Frontal cortex (tissue), 4 donors: ENCODE data around the gene DDX47. TPM values are rescaled to one million over a fixed set of nuclear protein-coding genes. Genes with fewer than 3 reads are reported as not detected.
"Not testable (repeated sequence)": the region's sequence is repeated elsewhere in the genome, so short reads cannot be mapped to it uniquely, and the experiment has no call there.

Experiments used
- DNase-seq, 2 donors: peaks; one replicate each; pipeline ENCODE4 v3.0.0; 2012; ENCODE audit warnings: low spot score in 2 of 2
- FAIRE-seq: peaks from 2 replicates; lab custom pipeline; 2012; peaks lifted over from hg19 to GRCh38; lab: Jason Lieb, UNC
- small RNA-seq: library from RNA; depleted of rRNA; stranded (forward); fragments of <200 nt; gene quantifications from one replicate; pipeline ENCODE3, GENCODE V24; 2014
- total RNA-seq: library from RNA; depleted of rRNA; stranded (reverse); fragments of >200 nt; gene quantifications from one replicate; pipeline ENCODE4 v1.2.3, GENCODE V29; 2014
- donor health status: control.
- donor health status: control.
- donor health status: control.

Gene DDX47
- total RNA-seq, 1 donor from 2014 or later = 62.4 TPM

GRCh38 chr12:12868477-12869235, 55.5 kb downstream of the DDX47 start:
- DNase-seq (no peak), FAIRE-seq (no peak)

DNA sequence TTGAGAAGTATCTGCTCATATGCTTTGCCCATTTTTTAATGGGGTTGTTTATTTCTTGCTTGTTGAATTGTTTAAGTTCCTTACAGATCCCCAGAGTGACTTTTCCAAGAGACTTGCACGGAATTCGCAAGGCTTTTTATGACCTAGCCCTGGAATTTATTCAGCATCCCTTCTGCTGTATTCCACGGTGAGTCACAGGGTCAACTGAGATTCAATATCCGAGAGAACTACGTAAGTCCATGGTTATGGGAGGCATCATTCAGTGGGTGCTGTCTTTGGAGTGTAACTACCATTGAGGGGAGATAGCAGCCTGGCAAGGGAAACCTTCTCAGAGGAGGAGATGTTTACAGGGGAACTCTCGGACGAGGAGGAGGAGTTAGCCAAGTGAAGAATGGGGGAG, 57.3 kb downstream of the DDX47 start:
- FAIRE-seq = no peak

GRCh38 chr12:12871587-12872138, 58.5 kb downstream of the DDX47 start:
- FAIRE-seq (no peak), DNase-seq (no peak)

More for the DNA sequence above, 57.3 kb downstream of the DDX47 start:
- no peak for DNase-seq

DNA sequence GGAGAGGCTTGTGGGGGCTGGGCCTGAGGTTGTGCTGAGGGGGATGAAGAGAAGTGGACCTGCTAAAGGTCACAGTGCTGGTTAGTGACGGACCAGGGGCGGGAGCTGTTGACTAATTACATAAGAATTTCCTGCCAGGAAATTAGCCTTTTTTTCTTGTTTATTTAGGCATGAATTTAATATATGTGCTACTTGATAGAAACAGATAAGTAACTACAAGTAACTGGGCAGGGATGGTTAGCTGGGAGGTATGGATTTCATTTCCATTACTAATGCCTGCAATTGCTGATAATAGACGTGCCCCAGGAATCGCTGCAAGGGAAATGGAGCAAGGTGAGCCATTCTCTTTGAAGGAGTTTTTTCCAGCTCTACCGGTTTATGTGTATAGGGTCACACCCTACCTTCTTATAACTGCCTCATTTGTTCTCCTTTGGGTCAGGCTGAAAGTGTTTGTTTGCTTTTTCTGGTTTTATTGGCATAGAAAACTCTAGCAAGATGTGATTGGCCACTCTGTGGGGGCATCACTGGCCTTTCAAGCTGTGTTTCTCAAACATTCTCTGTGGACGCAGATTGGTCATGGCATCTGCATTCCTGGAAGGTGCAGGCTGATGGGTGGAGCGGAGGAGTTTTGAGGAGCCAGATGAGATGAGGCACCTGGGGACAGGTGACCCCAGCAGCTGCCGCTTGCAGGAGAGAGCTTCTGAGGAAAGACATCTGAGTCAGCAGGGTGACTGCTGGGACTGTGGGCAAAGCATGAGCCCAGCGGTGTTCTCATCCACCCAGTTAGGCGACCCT, 59.2 kb downstream of the DDX47 start:
- no peak for FAIRE-seq
- no peak for DNase-seq

- no peak for DNase-seq
- FAIRE-seq = no peak
These were observed 59.8 kb downstream of the DDX47 start for GRCh38 chr12:12872934-12873275.

- FAIRE-seq = no peak
These were observed 60.9 kb downstream of the DDX47 start for GRCh38 chr12:12874029-12874428.

DNA sequence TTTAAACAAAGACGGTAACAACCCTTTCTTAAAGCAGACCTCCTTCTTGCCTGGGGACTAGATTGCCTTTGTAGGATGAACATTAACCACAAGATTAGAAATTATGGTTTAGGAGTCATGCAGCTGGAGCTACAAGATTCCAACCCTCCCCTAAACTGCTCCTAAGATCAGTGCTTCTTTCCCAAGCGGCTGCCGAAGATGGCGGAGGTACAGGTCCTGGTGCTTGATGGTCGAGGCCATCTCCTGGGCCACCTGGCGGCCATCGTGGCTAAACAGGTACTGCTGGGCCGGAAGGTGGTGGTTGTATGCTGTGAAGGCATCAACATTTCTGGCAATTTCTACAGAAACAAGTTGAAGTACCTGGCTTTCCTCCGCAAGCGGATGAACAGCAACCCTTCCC, 62.2 kb downstream of the DDX47 start:
- not testable (repeated sequence) for DNase-seq, FAIRE-seq

More at GRCh38 chr12:12874029-12874428, 60.9 kb downstream of the DDX47 start:
- no peak for DNase-seq

- DNase-seq (no peak), FAIRE-seq (no peak)
These were observed 64.1 kb downstream of the DDX47 start for GRCh38 chr12:12877153-12877768.

DNA sequence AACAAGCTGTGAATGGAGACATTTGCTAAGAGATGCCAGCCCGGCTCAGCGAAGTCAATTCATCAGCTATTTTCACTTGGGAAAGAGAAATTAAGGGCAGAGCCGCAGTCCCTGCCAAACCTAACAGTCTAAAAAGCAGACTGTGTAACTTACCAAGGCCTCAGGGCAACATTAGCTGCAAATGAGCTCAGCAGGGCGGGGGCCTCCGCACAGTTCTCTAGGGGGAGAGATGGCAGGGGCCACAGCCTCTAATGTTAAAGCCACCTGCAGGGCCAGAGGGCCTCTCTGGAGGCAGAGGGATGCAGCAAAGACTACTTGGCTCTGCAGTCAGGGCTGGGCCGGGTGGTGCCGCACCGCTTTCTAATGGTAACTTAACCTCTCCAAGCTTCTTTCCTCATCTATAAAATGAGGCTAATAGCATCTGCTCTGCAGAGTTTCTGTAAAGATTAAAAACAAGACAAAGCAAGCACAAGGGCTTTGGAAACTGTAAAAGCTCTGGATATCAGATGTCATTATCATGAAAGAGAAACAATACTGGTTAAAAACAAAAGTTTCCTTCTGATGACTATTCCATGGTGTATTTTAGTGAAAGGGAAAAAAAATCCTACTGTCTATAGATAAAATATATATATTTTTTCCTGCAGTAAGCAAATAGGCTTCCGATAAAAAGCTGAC, 64.8 kb downstream of the DDX47 start:
- no peak for FAIRE-seq
- DNase-seq = no peak

Small RNA genes lying within 50 kb of the gene (small RNA-seq; reads per million reads assigned to genes)
- not detected for gene AC007215.1
- gene MIR613 = not detected

Other genes starting within 250 kb of the DDX47 start
- gene CREBL2, start 201.5 kb upstream of the DDX47 start, total RNA-seq = 35.9 TPM
- 32.2 TPM for gene GPR19, start 117.2 kb upstream of the DDX47 start, total RNA-seq
- 151 TPM for gene CDKN1B, start 96.0 kb upstream of the DDX47 start, total RNA-seq
- 20.0 TPM for gene APOLD1, start 27.7 kb upstream of the DDX47 start, total RNA-seq
- gene GPRC5A, start 78.2 kb downstream of the DDX47 start, total RNA-seq = under 0.01 TPM
- gene GPRC5D, start 138.8 kb downstream of the DDX47 start, total RNA-seq = not detected
- gene HEBP1, start 186.9 kb downstream of the DDX47 start, total RNA-seq = 3.3 TPM
- 62.0 TPM for gene FAM234B, start 231.0 kb downstream of the DDX47 start, total RNA-seq